ENCODE measurements around the gene MACROD1.

The MACROD1 gene

DNA sequence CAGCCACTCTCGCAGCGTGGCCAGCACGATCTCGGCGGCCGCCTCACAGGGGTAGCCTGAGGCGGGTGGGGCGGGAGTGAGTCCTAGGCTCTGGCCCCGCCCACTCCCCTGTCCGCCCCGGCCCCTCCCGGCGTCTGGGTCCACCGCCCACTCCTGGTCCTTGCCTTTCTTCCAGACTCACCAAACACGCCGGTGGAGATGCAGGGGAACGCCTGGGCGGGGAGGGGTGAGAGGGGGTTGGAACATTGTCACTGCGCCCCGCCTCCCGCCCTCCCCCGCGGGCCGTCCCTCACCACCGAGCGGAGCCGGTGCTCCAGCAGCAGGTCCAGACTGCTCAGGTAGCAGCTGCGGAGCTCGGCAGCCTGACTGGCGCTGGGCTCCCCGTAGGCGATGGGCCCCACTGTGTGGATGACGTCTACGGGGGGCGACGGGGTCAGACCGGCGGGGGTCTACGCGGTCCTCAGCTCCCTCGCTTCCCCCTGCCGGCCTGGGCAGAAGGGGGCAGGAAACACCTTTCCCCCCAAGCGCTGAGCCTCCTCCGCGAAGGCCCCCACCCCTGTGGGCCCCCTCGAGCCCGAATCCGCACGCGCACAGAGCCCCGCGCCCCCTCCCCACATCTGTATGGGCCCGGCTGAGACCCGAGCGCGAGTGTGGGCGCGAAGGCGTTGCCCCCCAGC is 166.4 kb downstream of the MACROD1 start:
- Histone ChIP-seq H3K4me3 (peak overlapping the region; percentile 49), H3K9me3 (ENCODE audit: low read depth, low read length) (no peaks in the 10 kb centered on the region), H3K36me3 (ENCODE audit: insufficient read depth, low read length) (peaks cover 24% of the 10 kb centered on the region; the same call in 1 of the 2 replicates), H3K9ac (ENCODE audit: insufficient read length) (no peak overlapping the region), H3K27ac (no peak overlapping the region)
- no peak for TF ChIP-seq EZH2 (IDR thresholded peaks at IDR 0.05)
- peak; percentile 55; the same call in 1 of the 2 replicates for TF ChIP-seq POLR2AphosphoS5 (IDR thresholded peaks at IDR 0.05; ENCODE audit: borderline replicate concordance, low read depth, low read length)
- no peak for TF ChIP-seq FOXP2 (optimal IDR thresholded peaks at IDR 0.05; ENCODE audit: control extremely low read depth, extremely low read length, insufficient read depth)
- no peak for DNase-seq (ENCODE audit: low read depth, low spot score)

DNA sequence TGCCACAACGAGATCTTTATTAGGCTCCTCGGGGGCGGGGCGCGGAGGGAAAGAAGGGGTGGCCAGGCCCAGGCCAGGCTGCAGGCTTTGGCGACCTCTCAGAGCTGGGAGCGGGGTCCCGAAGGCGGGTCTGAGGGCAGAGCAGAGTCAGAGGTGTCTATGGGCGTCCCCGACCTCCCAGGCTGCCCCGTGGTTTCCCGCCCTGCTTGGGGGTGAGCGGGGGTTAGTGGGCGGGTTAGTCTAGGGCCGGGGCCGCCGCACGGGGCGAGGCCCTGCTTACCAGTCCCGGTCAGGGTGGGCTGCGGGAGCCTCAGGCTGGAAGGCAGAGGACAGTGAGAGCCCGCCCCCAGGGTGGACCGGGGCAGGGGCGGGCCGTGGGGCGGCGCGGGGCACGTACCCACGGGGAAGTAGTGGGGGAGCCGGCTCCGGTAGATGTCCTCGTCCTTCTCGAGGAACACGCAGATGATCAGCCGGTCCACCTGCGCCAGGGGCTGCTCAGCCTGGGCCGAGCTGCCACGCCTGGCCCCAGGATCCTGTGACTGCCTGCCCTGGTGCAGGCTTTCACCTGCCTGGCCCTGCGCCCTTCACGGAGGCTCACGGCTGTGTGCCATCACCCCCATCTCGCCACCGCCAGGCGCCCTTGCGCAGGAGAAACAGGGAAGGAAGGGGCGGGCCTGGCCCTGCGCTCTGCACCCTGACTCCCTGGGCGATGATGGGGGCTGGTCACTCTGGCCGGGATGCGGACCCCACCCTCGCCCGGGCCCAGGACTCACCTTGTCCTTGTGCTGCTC is 167.2 kb downstream of the MACROD1 start:
- H3K9ac ChIP-seq (ENCODE audit: insufficient read length), result no peak overlapping the region

GRCh38 chr11:63997801-63998337 is 168.0 kb downstream of the MACROD1 start:
- no peak overlapping the region for H3K27ac ChIP-seq
- DNase-seq (ENCODE audit: low read depth, low spot score), result no peak
- no peaks in the 10 kb centered on the region for H3K9me3 ChIP-seq (ENCODE audit: low read depth, low read length)
- TF ChIP-seq EZH2 (IDR thresholded peaks at IDR 0.05) (no peak), POLR2AphosphoS5 (IDR thresholded peaks at IDR 0.05; ENCODE audit: borderline replicate concordance, low read depth, low read length) (no peak), FOXP2 (optimal IDR thresholded peaks at IDR 0.05; ENCODE audit: control extremely low read depth, extremely low read length, insufficient read depth) (no peak)
- H3K4me3 ChIP-seq, result no peak overlapping the region
- H3K9ac ChIP-seq (ENCODE audit: insufficient read length), result no peak overlapping the region
- peaks cover 27% of the 10 kb centered on the region; the same call in 1 of the 2 replicates for H3K36me3 ChIP-seq (ENCODE audit: insufficient read depth, low read length)

More for the DNA sequence above, 167.2 kb downstream of the MACROD1 start:
- H3K27ac ChIP-seq, result no peak overlapping the region
- no peaks in the 10 kb centered on the region for H3K9me3 ChIP-seq (ENCODE audit: low read depth, low read length)
- no peak overlapping the region for H3K4me3 ChIP-seq
- TF ChIP-seq FOXP2 (optimal IDR thresholded peaks at IDR 0.05; ENCODE audit: control extremely low read depth, extremely low read length, insufficient read depth), result no peak
- TF ChIP-seq EZH2 (IDR thresholded peaks at IDR 0.05), result no peak
- no peak for TF ChIP-seq POLR2AphosphoS5 (IDR thresholded peaks at IDR 0.05; ENCODE audit: borderline replicate concordance, low read depth, low read length)
- peaks cover 26% of the 10 kb centered on the region; the same call in 1 of the 2 replicates for H3K36me3 ChIP-seq (ENCODE audit: insufficient read depth, low read length)
- no peak for DNase-seq (ENCODE audit: low read depth, low spot score)

DNA sequence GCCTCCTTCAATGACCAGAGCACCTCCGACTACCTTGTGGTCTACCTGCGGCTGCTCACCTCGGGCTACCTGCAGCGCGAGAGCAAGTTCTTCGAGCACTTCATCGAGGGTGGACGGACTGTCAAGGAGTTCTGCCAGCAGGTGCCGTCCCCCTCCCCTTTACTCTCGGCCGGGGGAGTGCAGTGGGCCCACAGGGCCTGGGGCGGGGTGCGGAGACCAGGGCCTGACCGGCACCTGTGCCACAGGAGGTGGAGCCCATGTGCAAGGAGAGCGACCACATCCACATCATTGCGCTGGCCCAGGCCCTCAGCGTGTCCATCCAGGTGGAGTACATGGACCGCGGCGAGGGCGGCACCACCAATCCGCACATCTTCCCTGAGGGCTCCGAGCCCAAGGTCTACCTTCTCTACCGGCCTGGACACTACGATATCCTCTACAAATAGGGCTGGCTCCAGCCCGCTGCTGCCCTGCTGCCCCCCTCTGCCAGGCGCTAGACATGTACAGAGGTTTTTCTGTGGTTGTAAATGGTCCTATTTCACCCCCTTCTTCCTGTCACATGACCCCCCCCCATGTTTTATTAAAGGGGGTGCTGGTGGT is 168.7 kb downstream of the MACROD1 start:
- Histone ChIP-seq H3K4me3 (no peak overlapping the region), H3K36me3 (ENCODE audit: insufficient read depth, low read length) (peaks cover 27% of the 10 kb centered on the region; the same call in 1 of the 2 replicates), H3K9me3 (ENCODE audit: low read depth, low read length) (no peaks in the 10 kb centered on the region), H3K27ac (no peak overlapping the region), H3K9ac (ENCODE audit: insufficient read length) (no peak overlapping the region)
- DNase-seq (ENCODE audit: low read depth, low spot score), result no peak
- TF ChIP-seq FOXP2 (optimal IDR thresholded peaks at IDR 0.05; ENCODE audit: control extremely low read depth, extremely low read length, insufficient read depth), result no peak
- no peak for TF ChIP-seq POLR2AphosphoS5 (IDR thresholded peaks at IDR 0.05; ENCODE audit: borderline replicate concordance, low read depth, low read length)
- no peak for TF ChIP-seq EZH2 (IDR thresholded peaks at IDR 0.05)

DNA sequence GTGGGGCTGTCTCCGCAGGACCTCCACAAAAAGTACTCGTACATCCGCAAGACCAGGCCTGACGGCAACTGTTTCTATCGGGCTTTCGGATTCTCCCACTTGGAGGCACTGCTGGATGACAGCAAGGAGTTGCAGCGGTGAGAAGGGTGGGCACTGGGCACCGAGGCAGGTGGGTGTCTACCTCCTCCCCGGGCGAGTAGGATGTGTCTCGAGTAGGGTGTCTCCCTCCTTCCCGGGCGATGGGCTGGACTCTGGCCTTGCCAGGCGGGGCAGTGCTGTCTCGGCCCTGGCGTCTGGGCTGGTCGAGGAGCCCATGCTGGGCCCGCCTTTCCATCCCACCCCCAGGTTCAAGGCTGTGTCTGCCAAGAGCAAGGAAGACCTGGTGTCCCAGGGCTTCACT is 169.4 kb downstream of the MACROD1 start:
- H3K36me3 ChIP-seq (ENCODE audit: insufficient read depth, low read length), result peaks cover 29% of the 10 kb centered on the region
- H3K27ac ChIP-seq, result no peak overlapping the region
- TF ChIP-seq POLR2AphosphoS5 (IDR thresholded peaks at IDR 0.05; ENCODE audit: borderline replicate concordance, low read depth, low read length), result no peak
- no peak for TF ChIP-seq FOXP2 (optimal IDR thresholded peaks at IDR 0.05; ENCODE audit: control extremely low read depth, extremely low read length, insufficient read depth)
- TF ChIP-seq EZH2 (IDR thresholded peaks at IDR 0.05), result no peak
- DNase-seq (ENCODE audit: low read depth, low spot score), result no peak
- no peak overlapping the region for H3K9ac ChIP-seq (ENCODE audit: insufficient read length)
- no peaks in the 10 kb centered on the region for H3K9me3 ChIP-seq (ENCODE audit: low read depth, low read length)
- no peak overlapping the region for H3K4me3 ChIP-seq

- Histone ChIP-seq H3K4me3 (no peak overlapping the region), H3K36me3 (ENCODE audit: insufficient read depth, low read length) (peaks cover 44% of the 10 kb centered on the region), H3K9me3 (ENCODE audit: low read depth, low read length) (no peaks in the 10 kb centered on the region), H3K27ac (no peak overlapping the region), H3K9ac (ENCODE audit: insufficient read length) (no peak overlapping the region)
- TF ChIP-seq FOXP2 (optimal IDR thresholded peaks at IDR 0.05; ENCODE audit: control extremely low read depth, extremely low read length, insufficient read depth) (no peak), EZH2 (IDR thresholded peaks at IDR 0.05) (no peak), POLR2AphosphoS5 (IDR thresholded peaks at IDR 0.05; ENCODE audit: borderline replicate concordance, low read depth, low read length) (no peak)
- DNase-seq (ENCODE audit: low read depth, low spot score), result no peak
Measured at GRCh38 chr11:63993993-63994392, 171.9 kb downstream of the MACROD1 start.

DNA sequence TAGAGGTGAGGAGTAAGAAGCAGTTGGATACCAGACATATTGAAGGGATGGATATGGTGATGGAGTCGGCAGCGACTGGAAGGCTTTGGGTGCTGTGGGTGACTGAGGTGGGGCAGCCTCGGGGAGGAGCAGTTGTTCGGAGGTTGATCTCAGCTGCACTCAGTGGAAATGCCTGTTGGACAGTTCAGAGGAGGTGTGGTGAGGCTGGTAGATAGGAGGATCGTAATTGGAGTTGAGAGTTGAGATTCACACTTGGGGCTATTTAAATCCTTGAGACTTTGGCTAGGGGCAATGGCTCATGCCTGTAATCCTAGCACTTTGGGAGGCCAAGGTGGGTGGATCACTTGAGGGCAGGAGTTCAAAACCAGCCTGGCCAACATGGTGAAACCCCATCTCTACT is 172.8 kb downstream of the MACROD1 start:
- no peak for DNase-seq (ENCODE audit: low read depth, low spot score)
- Histone ChIP-seq H3K9me3 (ENCODE audit: low read depth, low read length) (no peaks in the 10 kb centered on the region), H3K4me3 (no peak overlapping the region), H3K27ac (no peak overlapping the region), H3K9ac (ENCODE audit: insufficient read length) (no peak overlapping the region), H3K36me3 (ENCODE audit: insufficient read depth, low read length) (peaks cover 53% of the 10 kb centered on the region)
- TF ChIP-seq POLR2AphosphoS5 (IDR thresholded peaks at IDR 0.05; ENCODE audit: borderline replicate concordance, low read depth, low read length), result no peak
- no peak for TF ChIP-seq EZH2 (IDR thresholded peaks at IDR 0.05)
- no peak for TF ChIP-seq FOXP2 (optimal IDR thresholded peaks at IDR 0.05; ENCODE audit: control extremely low read depth, extremely low read length, insufficient read depth)

DNA sequence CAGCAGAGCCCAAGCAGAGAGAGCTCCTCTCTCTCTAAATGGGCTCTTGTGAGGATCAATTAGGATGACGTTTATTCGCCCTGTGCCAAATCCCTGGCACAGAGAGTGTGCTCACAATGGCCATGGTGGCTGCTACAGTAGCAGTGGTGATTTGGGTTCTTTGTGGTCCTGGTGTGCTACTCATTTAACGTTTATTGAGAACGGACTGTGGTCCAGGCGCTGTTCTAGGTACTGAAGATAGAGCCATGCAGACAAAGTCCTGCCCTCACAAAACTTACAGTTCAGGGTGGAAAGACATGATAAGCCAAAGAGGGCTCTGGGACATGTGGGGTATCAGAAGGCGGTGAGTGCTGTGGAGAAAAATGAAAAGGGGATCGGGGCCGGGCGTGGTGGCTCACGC is 174.4 kb downstream of the MACROD1 start:
- no peak overlapping the region for H3K4me3 ChIP-seq
- H3K36me3 ChIP-seq (ENCODE audit: insufficient read depth, low read length), result peaks cover 46% of the 10 kb centered on the region
- H3K9me3 ChIP-seq (ENCODE audit: low read depth, low read length), result no peaks in the 10 kb centered on the region
- no peak for TF ChIP-seq POLR2AphosphoS5 (IDR thresholded peaks at IDR 0.05; ENCODE audit: borderline replicate concordance, low read depth, low read length)
- TF ChIP-seq EZH2 (IDR thresholded peaks at IDR 0.05), result no peak
- TF ChIP-seq FOXP2 (optimal IDR thresholded peaks at IDR 0.05; ENCODE audit: control extremely low read depth, extremely low read length, insufficient read depth), result no peak
- H3K9ac ChIP-seq (ENCODE audit: insufficient read length), result no peak overlapping the region
- no peak for DNase-seq (ENCODE audit: low read depth, low spot score)
- H3K27ac ChIP-seq, result no peak overlapping the region

Measured in SK-N-MC (cell line).